Nephron progenitor cell (in vitro differentiated cells): ENCODE measurements around the gene HERC2.

Experiments used
- DNase-seq: peaks from one replicate; pipeline ENCODE4 v3.0.0; 2021
- H3K27ac Mint-ChIP-seq: 2 replicates; pipeline ENCODE4 v1.8.0; 2021; ENCODE audit warnings: mild to moderate bottlenecking, moderate library complexity, mixed read lengths
- H3K27me3 Mint-ChIP-seq: 2 replicates; pipeline ENCODE4 v1.8.0; 2021; ENCODE audit warnings: mild to moderate bottlenecking, low read depth, mixed read lengths; ENCODE audit not compliant: poor library complexity
- H3K36me3 Mint-ChIP-seq: 2 replicates; pipeline ENCODE4 v1.8.0; 2021; ENCODE audit warnings: low read depth, mixed read lengths
- H3K4me1 Mint-ChIP-seq: 2 replicates; pipeline ENCODE4 v1.8.0; 2021; ENCODE audit warnings: mixed read lengths
- H3K4me3 Mint-ChIP-seq: 2 replicates; pipeline ENCODE4 v1.8.0; 2021; ENCODE audit warnings: mild to moderate bottlenecking, moderate library complexity, mixed read lengths
- H3K9me3 Mint-ChIP-seq: 2 replicates; pipeline ENCODE4 v1.8.0; 2021; ENCODE audit warnings: mild to moderate bottlenecking, moderate library complexity, mixed read lengths
- CTCF ChIP-seq: fragments of 200-600 bp; sonication (generic); IDR thresholded peaks from 2 replicates; pipeline ENCODE4 v1.5.0; 2021; ENCODE audit warnings: antibody characterized with exemption

HERC2 gene

DNA sequence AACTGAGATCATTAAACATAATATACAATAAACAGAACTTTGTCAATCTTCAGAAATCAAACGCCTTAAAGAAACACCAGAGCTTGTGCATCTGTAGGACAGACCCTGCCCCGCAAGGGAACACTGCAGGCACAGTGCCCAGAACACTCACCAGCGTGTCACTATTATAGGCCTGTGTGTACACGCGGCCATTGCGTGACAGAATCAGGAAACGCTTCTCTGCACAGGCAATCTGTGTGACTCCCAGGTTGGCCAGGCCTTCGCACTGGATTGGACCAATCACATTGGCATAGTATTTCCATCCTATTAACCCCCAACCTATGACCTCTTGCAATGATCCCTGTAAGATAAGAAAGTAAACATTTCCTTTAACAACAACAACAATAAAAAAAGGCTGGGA, 52.9 kb downstream of the HERC2 start:
- no peak for TF ChIP-seq CTCF
- peaks cover 39% of the 10 kb centered on the region for H3K4me1 Mint-ChIP-seq
- no peak overlapping the region for H3K27ac Mint-ChIP-seq
- peaks cover 71% of the 10 kb centered on the region for H3K36me3 Mint-ChIP-seq
- H3K27me3 Mint-ChIP-seq: no peaks in the 10 kb centered on the region
- no peak for DNase-seq
- no peak overlapping the region for H3K4me3 Mint-ChIP-seq
- H3K9me3 Mint-ChIP-seq: no peaks in the 10 kb centered on the region

DNA sequence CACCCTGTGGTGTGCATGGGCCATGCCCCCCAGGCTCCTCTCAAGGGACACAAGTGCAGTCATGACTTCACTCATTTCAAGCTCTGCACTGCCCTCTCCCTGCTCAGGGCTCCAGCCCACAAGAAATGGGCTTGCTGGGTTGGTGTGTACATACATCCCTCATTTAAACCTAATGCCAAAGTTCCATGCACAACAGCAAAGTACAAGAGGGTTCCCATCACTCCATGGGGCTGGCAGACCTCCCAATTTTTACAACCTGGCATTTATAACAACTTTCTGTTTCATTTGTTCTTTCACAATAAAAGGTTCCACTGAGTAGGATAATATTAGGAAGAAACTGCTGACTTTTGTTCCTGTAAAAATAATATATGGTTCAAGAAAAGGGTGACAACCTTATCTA, 54.3 kb downstream of the HERC2 start:
- Mint-ChIP-seq H3K4me1 (peaks cover 31% of the 10 kb centered on the region), H3K27ac (peak overlapping the region; percentile 41), H3K36me3 (peaks cover 78% of the 10 kb centered on the region), H3K4me3 (no peak overlapping the region), H3K9me3 (no peaks in the 10 kb centered on the region), H3K27me3 (no peaks in the 10 kb centered on the region)
- DNase-seq: no peak
- TF ChIP-seq CTCF: no peak

GRCh38 chr15:28265334-28266019, 56.5 kb downstream of the HERC2 start:
- Mint-ChIP-seq H3K4me1 (peaks cover 30% of the 10 kb centered on the region), H3K4me3 (no peak overlapping the region), H3K27me3 (no peaks in the 10 kb centered on the region), H3K27ac (no peak overlapping the region), H3K36me3 (peaks cover 77% of the 10 kb centered on the region), H3K9me3 (no peaks in the 10 kb centered on the region)
- TF ChIP-seq CTCF: no peak
- DNase-seq: no peak

DNA sequence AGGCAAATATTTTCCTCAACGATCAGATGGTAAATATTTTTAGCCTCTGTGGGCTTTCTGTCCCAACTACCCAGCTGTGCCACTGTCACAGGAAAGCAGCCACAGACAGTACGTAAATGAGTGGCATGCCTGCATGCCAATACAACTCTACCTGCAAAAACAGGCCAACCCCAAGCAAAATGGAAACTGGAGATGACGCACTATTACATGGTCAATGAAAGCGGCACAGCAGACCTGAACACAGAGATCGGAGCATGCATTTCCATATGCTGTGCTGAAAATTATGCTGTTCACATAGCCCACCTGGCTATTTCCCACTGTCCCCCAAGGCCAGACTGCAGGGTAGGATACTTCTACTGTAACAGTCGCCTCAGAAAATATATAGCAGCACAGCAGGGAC, 57.8 kb downstream of the HERC2 start:
- no peak overlapping the region for H3K4me3 Mint-ChIP-seq
- no peak for TF ChIP-seq CTCF
- H3K4me1 Mint-ChIP-seq: peaks cover 33% of the 10 kb centered on the region
- no peak for DNase-seq
- no peaks in the 10 kb centered on the region for H3K9me3 Mint-ChIP-seq
- peaks cover 72% of the 10 kb centered on the region for H3K36me3 Mint-ChIP-seq
- no peak overlapping the region for H3K27ac Mint-ChIP-seq
- no peaks in the 10 kb centered on the region for H3K27me3 Mint-ChIP-seq

- Mint-ChIP-seq H3K36me3 (peaks cover 70% of the 10 kb centered on the region), H3K4me3 (no peak overlapping the region)
Measured at GRCh38 chr15:28262438-28262837, 59.5 kb downstream of the HERC2 start.

More at GRCh38 chr15:28262438-28262837, 59.5 kb downstream of the HERC2 start:
- no peak for DNase-seq
- H3K27me3 Mint-ChIP-seq: no peaks in the 10 kb centered on the region
- no peak overlapping the region for H3K27ac Mint-ChIP-seq
- H3K4me1 Mint-ChIP-seq: peaks cover 33% of the 10 kb centered on the region
- no peak for TF ChIP-seq CTCF
- no peaks in the 10 kb centered on the region for H3K9me3 Mint-ChIP-seq
